Keratinocyte (primary cell): Measurements from ENCODE around the gene USP16. TPM values are rescaled to one million over a fixed set of nuclear protein-coding genes. Genes with fewer than 3 reads are reported as not detected.

Experiments used
- DNase-seq: peaks from one replicate; pipeline ENCODE4 v3.0.0-alpha.2; 2011; ENCODE audit warnings: low read depth, missing footprints, low spot score
- FAIRE-seq: peaks from 2 replicates; lab custom pipeline; 2011; peaks lifted over from hg19 to GRCh38; lab: Jason Lieb, UNC
- H2AFZ ChIP-seq: 2 replicates; pipeline ENCODE4 v1.6.0; 2012; ENCODE audit warnings: low read length, control low read depth, inconsistent platforms; ENCODE audit not compliant: control insufficient read depth
- H3K27ac ChIP-seq: 2 replicates; pipeline ENCODE4 v1.5.1; 2011; ENCODE audit warnings: low read length; ENCODE audit not compliant: control insufficient read depth, insufficient read depth
- H3K27me3 ChIP-seq: 3 replicates; pipeline ENCODE4 v1.6.0; 2011; ENCODE audit warnings: low read length; ENCODE audit not compliant: control insufficient read depth, insufficient read depth; ENCODE audit errors: extremely low read depth
- H3K36me3 ChIP-seq, 2 experiments: 2 replicates in 1 of 2; 3 replicates in 1 of 2; pipeline ENCODE4 v1.5.1; 2011; ENCODE audit warnings: low read length in 2 of 2, mild to moderate bottlenecking in 1 of 2; ENCODE audit not compliant: control insufficient read depth in 2 of 2, insufficient read depth in 2 of 2; ENCODE audit errors: extremely low read depth in 1 of 2
- H3K4me1 ChIP-seq: 3 replicates; pipeline ENCODE4 v1.5.1; 2011; ENCODE audit warnings: low read length; ENCODE audit not compliant: control insufficient read depth, insufficient read depth; ENCODE audit errors: extremely low read depth
- H3K4me2 ChIP-seq: 3 replicates; pipeline ENCODE4 v1.6.0; 2011; ENCODE audit warnings: low read depth, low read length; ENCODE audit not compliant: control insufficient read depth, insufficient read depth; ENCODE audit errors: extremely low read depth
- H3K4me3 ChIP-seq, 3 experiments: fragments of 200-600 bp in 1 of 3; sonication (generic) in 1 of 3; 2 replicates in 2 of 3; 3 replicates in 1 of 3; pipeline ENCODE4 v1.5.1; 2011 to 2016; ENCODE audit warnings: low read length in 3 of 3, mild to moderate bottlenecking in 3 of 3, control low read depth in 2 of 3, inconsistent platforms in 1 of 3, low read depth in 1 of 3, mixed read lengths in 1 of 3, mixed run types in 1 of 3, moderate library complexity in 1 of 3; ENCODE audit not compliant: control insufficient read depth in 2 of 3, insufficient read depth in 2 of 3; ENCODE audit errors: extremely low read depth in 1 of 3
- H3K79me2 ChIP-seq: 2 replicates; pipeline ENCODE4 v1.6.0; 2012; ENCODE audit warnings: low read length; ENCODE audit not compliant: control insufficient read depth, insufficient read depth
- H3K9ac ChIP-seq: 3 replicates; pipeline ENCODE4 v1.6.0; 2011; ENCODE audit warnings: low read length; ENCODE audit not compliant: control insufficient read depth, insufficient read depth; ENCODE audit errors: extremely low read depth
- H3K9me1 ChIP-seq: 3 replicates; pipeline ENCODE4 v1.6.0; 2011; ENCODE audit warnings: low read length; ENCODE audit not compliant: control insufficient read depth, insufficient read depth; ENCODE audit errors: extremely low read depth
- H3K9me3 ChIP-seq: 2 replicates; pipeline ENCODE4 v1.5.1; 2012; ENCODE audit warnings: low read depth, low read length; ENCODE audit not compliant: control insufficient read depth
- H4K20me1 ChIP-seq: 3 replicates; pipeline ENCODE4 v1.6.0; 2011; ENCODE audit warnings: low read length; ENCODE audit not compliant: control insufficient read depth, insufficient read depth; ENCODE audit errors: extremely low read depth
- CTCF ChIP-seq, 3 experiments: IDR thresholded peaks in 1 of 3; conservative IDR thresholded peaks in 1 of 3; optimal IDR thresholded peaks in 1 of 3; 2 replicates in 2 of 3; 3 replicates in 1 of 3; pipeline versions ENCODE3 to v1.5.1; 2011; ENCODE audit warnings: low read length in 3 of 3, mild to moderate bottlenecking in 3 of 3, moderate library complexity in 2 of 3, control low read depth in 1 of 3, inconsistent platforms in 1 of 3; ENCODE audit not compliant: insufficient read depth in 2 of 3; ENCODE audit errors: extremely low read depth in 1 of 3
- EZH2 ChIP-seq: IDR thresholded peaks from one replicate; pipeline ENCODE4 v1.6.1; 2012; ENCODE audit warnings: inconsistent platforms, mild to moderate bottlenecking, low read length, moderate library complexity
- dilution Hi-C: fragments of 300-500 bp; cut with MboI; formaldehyde crosslinking; loops from one replicate; pipeline ENCODE4 v1.7.0; 2020; ENCODE audit warnings: low sequenced_read_pairs; ENCODE audit not compliant: extremely low pct_ligation_motif_present
- polyA plus RNA-seq, 5 experiments: library from polyadenylated mRNA; depleted of rRNA in 3 of 5; stranded (reverse) in 3 of 5; stranded (forward) in 1 of 5; unstranded in 1 of 5; fragments of >200 nt; gene quantifications; 1 replicate in 1 of 5; 2 replicates in 3 of 5; 3 replicates in 1 of 5; pipeline versions ENCODE4 v1.2.1 to v1.2.3, GENCODE V29; 2011 to 2012; ENCODE audit warnings: missing spikeins in 2 of 5, low read depth in 1 of 5, low replicate concordance in 1 of 5

Gene USP16
- polyA plus RNA-seq, 1 donor (not counting 4 experiments of a cell fraction or from before 2014, with no cell fraction given) = 26.7 TPM

- no peak overlapping the region for H3K9ac ChIP-seq
- dilution Hi-C loops = no loop called here
- no peaks in the 10 kb centered on the region for H3K27me3 ChIP-seq
- H4K20me1 ChIP-seq = no peaks in the 10 kb centered on the region
- no peak overlapping the region for H3K4me2 ChIP-seq
- no peak overlapping the region for H3K27ac ChIP-seq
- H3K4me1 ChIP-seq = peaks cover 3% of the 10 kb centered on the region
- no peak for TF ChIP-seq CTCF (optimal IDR thresholded peaks at IDR 0.05 in 1 of 3, IDR thresholded peaks at IDR 0.05 in 1 of 3, conservative IDR thresholded peaks at IDR 0.05 in 1 of 3; ENCODE audit: extremely low read depth in 1 of 3, insufficient read depth in 2 of 3, low read length in 3 of 3)
- no peak for TF ChIP-seq EZH2
- FAIRE-seq = peak; percentile 13
- H2AFZ ChIP-seq = no peak overlapping the region
- H3K36me3 ChIP-seq = peaks cover 13 to 25% of the 10 kb centered on the region in 2 experiments
- no peak overlapping the region for H3K4me3 ChIP-seq
- no peaks in the 10 kb centered on the region for H3K9me3 ChIP-seq
- peaks cover 30% of the 10 kb centered on the region for H3K79me2 ChIP-seq
- no peak for DNase-seq
- no peaks in the 10 kb centered on the region for H3K9me1 ChIP-seq
These were observed 6.4 kb downstream of the USP16 start for GRCh38 chr21:29030909-29031308.

- FAIRE-seq (no peak), DNase-seq (no peak)
- Histone ChIP-seq H3K36me3 (peaks cover 21 to 38% of the 10 kb centered on the region in 2 experiments), H3K4me3 (no peak overlapping the region), H3K27ac (no peak overlapping the region), H3K27me3 (no peaks in the 10 kb centered on the region), H3K79me2 (peaks cover 7% of the 10 kb centered on the region), H3K4me1 (no peaks in the 10 kb centered on the region), H3K9me3 (no peaks in the 10 kb centered on the region), H3K9me1 (no peaks in the 10 kb centered on the region), H2AFZ (no peak overlapping the region), H4K20me1 (no peaks in the 10 kb centered on the region), H3K9ac (no peak overlapping the region), H3K4me2 (no peak overlapping the region)
- dilution Hi-C loops = no loop called here
- TF ChIP-seq EZH2 (no peak), CTCF (optimal IDR thresholded peaks at IDR 0.05 in 1 of 3, IDR thresholded peaks at IDR 0.05 in 1 of 3, conservative IDR thresholded peaks at IDR 0.05 in 1 of 3; ENCODE audit: extremely low read depth in 1 of 3, insufficient read depth in 2 of 3, low read length in 3 of 3) (no peak)
These were observed 8.8 kb downstream of the USP16 start for GRCh38 chr21:29033301-29033700.
